Measurements from ENCODE around the gene ANKS3. TPM values are rescaled to one million over a fixed set of nuclear protein-coding genes. Genes with fewer than 3 reads are reported as not detected.

ANKS3 gene
- total RNA-seq, 4 donors from 2014 or later: 9.3 to 21.5 (median 13.2) TPM

GRCh38 chr16:4675864-4676786 lies 57.9 kb downstream of the ANKS3 start:
- TF ChIP-seq CTCF (IDR thresholded peaks at IDR 0.05; ENCODE audit: low read depth): no peak

- no peak for TF ChIP-seq CTCF (IDR thresholded peaks at IDR 0.05; ENCODE audit: low read depth)
Measured at GRCh38 chr16:4674926-4675530, 59.0 kb downstream of the ANKS3 start.

- no peak for TF ChIP-seq CTCF (IDR thresholded peaks at IDR 0.05; ENCODE audit: low read depth)
Measured at GRCh38 chr16:4673387-4674046, 60.6 kb downstream of the ANKS3 start.

- no peak for TF ChIP-seq CTCF (IDR thresholded peaks at IDR 0.05; ENCODE audit: low read depth)
Measured at GRCh38 chr16:4668313-4668960, 65.6 kb downstream of the ANKS3 start.

GRCh38 chr16:4667203-4667963 lies 66.7 kb downstream of the ANKS3 start:
- TF ChIP-seq CTCF (IDR thresholded peaks at IDR 0.05; ENCODE audit: low read depth): no peak

GRCh38 chr16:4666537-4667202 lies 67.4 kb downstream of the ANKS3 start:
- no peak for TF ChIP-seq CTCF (IDR thresholded peaks at IDR 0.05; ENCODE audit: low read depth)
